ENCODE data around the gene TBX4. TPM values are rescaled to one million over a fixed set of nuclear protein-coding genes. Genes with fewer than 3 reads are reported as not detected.
A peak's percentile ranks its signal among the peaks of the same experiment; 100 is the strongest.

The TBX4 gene
- total and polyA plus RNA-seq, 4 donors: not detected

DNA sequence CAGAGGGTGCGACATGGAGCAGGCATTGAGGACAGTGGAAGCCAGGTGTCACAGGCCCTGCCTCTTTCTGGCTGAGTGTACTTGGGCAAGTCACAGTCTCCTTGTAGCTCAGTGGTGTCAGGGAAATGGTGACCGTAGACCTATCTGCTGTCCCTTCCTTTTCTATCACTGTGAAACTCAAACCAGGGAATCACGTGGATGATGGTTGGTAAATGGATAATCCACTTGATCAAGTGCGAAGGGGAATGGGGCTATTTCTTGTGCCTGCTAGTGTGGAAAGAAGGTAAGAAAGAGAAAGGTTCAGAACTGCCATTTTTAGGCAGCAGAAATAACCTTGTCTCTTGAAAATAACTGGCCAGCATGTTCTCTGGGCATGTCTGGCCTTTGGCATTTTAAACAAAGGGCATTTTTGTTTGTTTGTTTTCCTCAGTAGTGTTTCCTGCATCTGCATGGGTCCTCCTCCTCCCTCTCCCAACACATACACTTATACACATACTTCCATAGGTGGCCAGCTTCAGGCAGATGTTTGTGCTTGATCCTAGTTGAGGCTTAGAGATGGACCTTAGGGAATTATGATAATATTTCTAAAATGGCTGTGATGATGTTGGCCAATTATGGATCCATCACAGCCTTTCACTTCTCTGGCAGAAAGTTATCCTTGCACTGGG, 7.1 kb downstream of the TBX4 start:
- H3K9me3 ChIP-seq (ENCODE audit: control insufficient read depth in 4 of 4, low read length in 3 of 4): peaks cover 0 to 4% (median 3%) of the 10 kb centered on the region in 4 donors
- 53% methylated on average over 4 of the region's 4 CpGs for WGBS
- H3K4me3 ChIP-seq (ENCODE audit: low read depth in 1 of 3, low read length in 3 of 3): no peak overlapping the region
- H3K36me3 ChIP-seq (ENCODE audit: control insufficient read depth in 4 of 4, insufficient read depth in 3 of 4, low read depth in 1 of 4, low read length in 3 of 4): no peaks in the 10 kb centered on the region
- H3K27ac ChIP-seq (ENCODE audit: low read depth in 1 of 2, low read length in 2 of 2): no peak overlapping the region
- peaks cover 15 to 30% (median 17%) of the 10 kb centered on the region in 4 donors for H3K27me3 ChIP-seq (ENCODE audit: control insufficient read depth in 4 of 4, insufficient read depth in 4 of 4, low read length in 3 of 4)
- DNase-seq (ENCODE audit: low spot score): peak; percentile 20
- TF ChIP-seq JUND (IDR thresholded peaks at IDR 0.05): no peak
- TF ChIP-seq, protein P1, sequence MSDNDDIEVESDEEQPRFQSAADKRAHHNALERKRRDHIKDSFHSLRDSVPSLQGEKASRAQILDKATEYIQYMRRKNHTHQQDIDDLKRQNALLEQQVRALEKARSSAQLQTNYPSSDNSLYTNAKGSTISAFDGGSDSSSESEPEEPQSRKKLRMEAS (IDR thresholded peaks at IDR 0.05): no peak
- no peak for TF ChIP-seq HNF4G (IDR thresholded peaks at IDR 0.05)
- no peak for TF ChIP-seq HNF4A (conservative IDR thresholded peaks at IDR 0.05)
- TF ChIP-seq TAF1 (conservative IDR thresholded peaks at IDR 0.05): no peak
- TF ChIP-seq RXRA (IDR thresholded peaks at IDR 0.05): no peak
- no peak for TF ChIP-seq NR2F2 (IDR thresholded peaks at IDR 0.05)
- peaks cover 2 to 9% (median 6%) of the 10 kb centered on the region in 4 donors for H3K4me1 ChIP-seq (ENCODE audit: control insufficient read depth in 4 of 4, insufficient read depth in 4 of 4, low read length in 3 of 4)
- no peak overlapping the region for H3K9ac ChIP-seq (ENCODE audit: low read depth in 1 of 2, low read length in 2 of 2)

DNA sequence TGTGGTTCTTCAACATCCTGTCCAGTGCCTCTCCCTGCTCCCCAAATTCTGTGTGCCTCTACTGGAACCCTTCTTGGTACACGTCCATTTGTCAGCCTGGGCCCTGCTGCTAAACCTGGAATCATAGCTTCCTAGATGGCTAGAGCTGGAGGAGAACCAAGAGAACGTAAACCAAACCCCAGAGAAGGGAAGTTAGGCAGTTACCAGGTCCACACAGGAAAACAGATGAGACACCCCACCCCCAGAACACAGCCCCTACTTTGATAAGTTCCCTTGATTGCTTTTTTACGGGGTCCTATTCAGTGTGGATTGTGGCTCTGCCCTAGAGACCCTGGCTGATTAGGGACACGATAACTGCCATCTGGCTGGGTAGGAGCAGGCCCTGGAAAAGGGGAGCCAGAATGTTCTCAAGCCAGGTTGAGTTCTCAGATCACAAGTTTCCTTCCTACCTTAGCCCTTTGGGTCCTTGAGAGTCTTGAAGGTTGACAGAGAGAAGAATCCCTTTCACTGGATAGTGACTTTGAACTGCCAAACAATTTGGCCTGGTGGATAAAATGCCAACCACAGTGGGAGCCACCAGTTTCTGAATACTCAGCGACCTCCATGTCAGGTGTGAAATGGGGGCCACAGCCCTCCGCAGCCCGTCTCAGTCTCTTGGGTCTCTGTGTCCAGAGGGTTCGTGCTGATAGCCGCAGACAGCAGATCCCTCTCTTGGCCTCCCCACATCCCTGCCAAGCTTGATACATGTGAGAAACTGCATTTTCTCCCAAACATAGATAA, 7.9 kb downstream of the TBX4 start:
- WGBS: 43% methylated on average over 9 of the region's 9 CpGs
- TF ChIP-seq FOXA1 (IDR thresholded peaks at IDR 0.05): no peak
- TF ChIP-seq YY1 (IDR thresholded peaks at IDR 0.05): no peak
- TF ChIP-seq RXRA (IDR thresholded peaks at IDR 0.05): no peak
- no peak for TF ChIP-seq FOXA2 (IDR thresholded peaks at IDR 0.05)
- H3K9ac ChIP-seq (ENCODE audit: low read depth in 1 of 2, low read length in 2 of 2): no peak overlapping the region
- H3K36me3 ChIP-seq (ENCODE audit: control insufficient read depth in 4 of 4, insufficient read depth in 3 of 4, low read depth in 1 of 4, low read length in 3 of 4): no peaks in the 10 kb centered on the region
- DNase-seq (ENCODE audit: low spot score): no peak
- no peak overlapping the region for H3K4me3 ChIP-seq (ENCODE audit: low read depth in 1 of 3, low read length in 3 of 3)
- no peak overlapping the region for H3K27ac ChIP-seq (ENCODE audit: low read depth in 1 of 2, low read length in 2 of 2)
- H3K4me1 ChIP-seq (ENCODE audit: control insufficient read depth in 4 of 4, insufficient read depth in 4 of 4, low read length in 3 of 4): peaks cover 0 to 6% (median 2%) of the 10 kb centered on the region in 4 donors
- H3K27me3 ChIP-seq (ENCODE audit: control insufficient read depth in 4 of 4, insufficient read depth in 4 of 4, low read length in 3 of 4): peaks cover 9 to 26% (median 16%) of the 10 kb centered on the region in 4 donors
- H3K9me3 ChIP-seq (ENCODE audit: control insufficient read depth in 4 of 4, low read length in 3 of 4): peaks cover 0 to 4% (median 3%) of the 10 kb centered on the region in 4 donors

DNA sequence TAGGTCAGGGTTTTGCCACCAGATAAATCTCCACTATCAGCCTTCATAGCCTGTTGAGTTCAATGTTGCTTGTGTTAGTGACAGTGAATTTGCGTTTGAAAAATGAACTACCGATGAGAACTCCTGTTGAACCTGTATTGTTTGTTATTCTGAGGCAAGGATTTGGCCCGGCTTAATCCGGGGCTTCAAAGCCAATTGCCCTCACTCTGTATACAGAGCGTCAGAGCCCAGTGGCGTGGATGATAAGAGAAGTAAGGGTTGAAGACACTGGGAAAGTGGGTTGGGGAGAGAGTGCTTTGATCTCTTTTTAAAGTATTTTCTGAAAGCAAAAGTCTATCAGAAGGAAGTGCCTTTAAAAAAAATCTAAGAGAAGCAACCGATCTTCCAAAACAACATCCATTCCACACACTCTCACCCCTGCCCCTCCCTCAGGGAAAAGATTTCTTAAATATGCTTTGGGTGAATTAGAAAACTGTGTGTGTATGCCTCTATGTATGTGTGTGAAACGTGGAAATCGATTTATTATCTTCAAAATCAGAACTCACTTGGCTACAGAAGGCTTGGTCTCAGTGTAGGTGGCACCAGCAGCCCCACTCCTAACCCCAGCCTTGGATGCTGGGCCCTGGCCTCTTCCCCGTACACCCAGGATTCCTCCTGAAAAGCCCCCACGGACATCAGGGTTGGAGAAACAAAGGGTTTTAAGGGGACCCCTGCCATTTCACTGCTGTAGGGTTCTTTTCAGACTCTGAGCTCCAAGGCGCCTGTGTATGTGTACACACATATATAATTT, 8.8 kb downstream of the TBX4 start:
- peaks cover 0 to 4% (median 3%) of the 10 kb centered on the region in 4 donors for H3K9me3 ChIP-seq (ENCODE audit: control insufficient read depth in 4 of 4, low read length in 3 of 4)
- no peak overlapping the region for H3K4me3 ChIP-seq (ENCODE audit: low read depth in 1 of 3, low read length in 3 of 3)
- no peak overlapping the region for H3K9ac ChIP-seq (ENCODE audit: low read depth in 1 of 2, low read length in 2 of 2)
- peaks cover 3 to 18% (median 11%) of the 10 kb centered on the region in 4 donors for H3K27me3 ChIP-seq (ENCODE audit: control insufficient read depth in 4 of 4, insufficient read depth in 4 of 4, low read length in 3 of 4)
- no peak for TF ChIP-seq HNF4G (IDR thresholded peaks at IDR 0.05)
- no peak for TF ChIP-seq RAD21 (IDR thresholded peaks at IDR 0.05)
- no peak for TF ChIP-seq YY1 (IDR thresholded peaks at IDR 0.05)
- no peak for TF ChIP-seq FOXA2 (IDR thresholded peaks at IDR 0.05)
- TF ChIP-seq HNF4A (conservative IDR thresholded peaks at IDR 0.05): no peak
- TF ChIP-seq FOXA1 (IDR thresholded peaks at IDR 0.05): no peak
- no peak for TF ChIP-seq JUND (IDR thresholded peaks at IDR 0.05)
- no peak for TF ChIP-seq SP1 (IDR thresholded peaks at IDR 0.05)
- TF ChIP-seq, protein P1 (IDR thresholded peaks at IDR 0.05): no peak
- TF ChIP-seq, protein P2, sequence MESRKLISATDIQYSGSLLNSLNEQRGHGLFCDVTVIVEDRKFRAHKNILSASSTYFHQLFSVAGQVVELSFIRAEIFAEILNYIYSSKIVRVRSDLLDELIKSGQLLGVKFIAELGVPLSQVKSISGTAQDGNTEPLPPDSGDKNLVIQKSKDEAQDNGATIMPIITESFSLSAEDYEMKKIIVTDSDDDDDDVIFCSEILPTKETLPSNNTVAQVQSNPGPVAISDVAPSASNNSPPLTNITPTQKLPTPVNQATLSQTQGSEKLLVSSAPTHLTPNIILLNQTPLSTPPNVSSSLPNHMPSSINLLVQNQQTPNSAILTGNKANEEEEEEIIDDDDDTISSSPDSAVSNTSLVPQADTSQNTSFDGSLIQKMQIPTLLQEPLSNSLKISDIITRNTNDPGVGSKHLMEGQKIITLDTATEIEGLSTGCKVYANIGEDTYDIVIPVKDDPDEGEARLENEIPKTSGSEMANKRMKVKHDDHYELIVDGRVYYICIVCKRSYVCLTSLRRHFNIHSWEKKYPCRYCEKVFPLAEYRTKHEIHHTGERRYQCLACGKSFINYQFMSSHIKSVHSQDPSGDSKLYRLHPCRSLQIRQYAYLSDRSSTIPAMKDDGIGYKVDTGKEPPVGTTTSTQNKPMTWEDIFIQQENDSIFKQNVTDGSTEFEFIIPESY (IDR thresholded peaks at IDR 0.05): no peak
- no peak for TF ChIP-seq RXRA (IDR thresholded peaks at IDR 0.05)
- TF ChIP-seq EGR1 (IDR thresholded peaks at IDR 0.05; ENCODE audit: low read depth in 2 of 2): no peak
- TF ChIP-seq, protein P3, sequence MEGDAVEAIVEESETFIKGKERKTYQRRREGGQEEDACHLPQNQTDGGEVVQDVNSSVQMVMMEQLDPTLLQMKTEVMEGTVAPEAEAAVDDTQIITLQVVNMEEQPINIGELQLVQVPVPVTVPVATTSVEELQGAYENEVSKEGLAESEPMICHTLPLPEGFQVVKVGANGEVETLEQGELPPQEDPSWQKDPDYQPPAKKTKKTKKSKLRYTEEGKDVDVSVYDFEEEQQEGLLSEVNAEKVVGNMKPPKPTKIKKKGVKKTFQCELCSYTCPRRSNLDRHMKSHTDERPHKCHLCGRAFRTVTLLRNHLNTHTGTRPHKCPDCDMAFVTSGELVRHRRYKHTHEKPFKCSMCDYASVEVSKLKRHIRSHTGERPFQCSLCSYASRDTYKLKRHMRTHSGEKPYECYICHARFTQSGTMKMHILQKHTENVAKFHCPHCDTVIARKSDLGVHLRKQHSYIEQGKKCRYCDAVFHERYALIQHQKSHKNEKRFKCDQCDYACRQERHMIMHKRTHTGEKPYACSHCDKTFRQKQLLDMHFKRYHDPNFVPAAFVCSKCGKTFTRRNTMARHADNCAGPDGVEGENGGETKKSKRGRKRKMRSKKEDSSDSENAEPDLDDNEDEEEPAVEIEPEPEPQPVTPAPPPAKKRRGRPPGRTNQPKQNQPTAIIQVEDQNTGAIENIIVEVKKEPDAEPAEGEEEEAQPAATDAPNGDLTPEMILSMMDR (IDR thresholded peaks at IDR 0.05; ENCODE audit: low read depth, low read length, missing input control): no peak
- TF ChIP-seq NR2F2 (IDR thresholded peaks at IDR 0.05): no peak
- H3K27ac ChIP-seq (ENCODE audit: low read depth in 1 of 2, low read length in 2 of 2): no peak overlapping the region
- peaks cover 0 to 6% (median 2%) of the 10 kb centered on the region in 4 donors for H3K4me1 ChIP-seq (ENCODE audit: control insufficient read depth in 4 of 4, insufficient read depth in 4 of 4, low read length in 3 of 4)
- no peaks in the 10 kb centered on the region for H3K36me3 ChIP-seq (ENCODE audit: control insufficient read depth in 4 of 4, insufficient read depth in 3 of 4, low read depth in 1 of 4, low read length in 3 of 4)
- no peak for DNase-seq (ENCODE audit: low spot score)
- 14% methylated on average over 12 of the region's 12 CpGs for WGBS

Measured in liver (tissue), 9 donors.